Astrocyte (in vitro differentiated cells and primary cell): ENCODE results near the gene TREML2. TPM values are rescaled to one million over a fixed set of nuclear protein-coding genes. Genes with fewer than 3 reads are reported as not detected.

ENCODE experiments used
- DNase-seq: peaks from one replicate; pipeline ENCODE4 v3.0.0-alpha.2; 2010; ENCODE audit warnings: low read depth
- FAIRE-seq: peaks from 2 replicates; lab custom pipeline; 2011; peaks lifted over from hg19 to GRCh38; lab: Jason Lieb, UNC
- H2AFZ ChIP-seq: 2 replicates; pipeline ENCODE4 v1.6.0; 2012; ENCODE audit warnings: low read depth, low read length, inconsistent platforms
- H3K27ac ChIP-seq: 2 replicates; pipeline ENCODE4 v1.5.1; 2011; ENCODE audit warnings: low read depth, low read length, inconsistent platforms
- H3K27me3 ChIP-seq: 2 replicates; pipeline ENCODE4 v1.6.0; 2011; ENCODE audit warnings: low read length, inconsistent platforms; ENCODE audit not compliant: insufficient read depth
- H3K36me3 ChIP-seq: 2 replicates; pipeline ENCODE4 v1.5.1; 2011; ENCODE audit warnings: low read length, inconsistent platforms; ENCODE audit not compliant: insufficient read depth
- H3K4me1 ChIP-seq: 2 replicates; pipeline ENCODE4 v1.5.1; 2011; ENCODE audit warnings: low read length, inconsistent platforms; ENCODE audit not compliant: insufficient read depth
- H3K4me2 ChIP-seq: 2 replicates; pipeline ENCODE4 v1.6.0; 2012; ENCODE audit warnings: low read length, inconsistent platforms
- H3K4me3 ChIP-seq: 2 replicates; pipeline ENCODE4 v1.5.1; 2011; ENCODE audit warnings: low read depth, mild to moderate bottlenecking, low read length, inconsistent platforms; ENCODE audit not compliant: insufficient read depth
- H3K79me2 ChIP-seq: 2 replicates; pipeline ENCODE4 v1.6.0; 2012; ENCODE audit warnings: mild to moderate bottlenecking, low read length, inconsistent platforms; ENCODE audit not compliant: insufficient read depth
- H3K9ac ChIP-seq: 2 replicates; pipeline ENCODE4 v1.6.0; 2012; ENCODE audit warnings: mild to moderate bottlenecking, low read length, inconsistent platforms
- H3K9me3 ChIP-seq: 2 replicates; pipeline ENCODE4 v1.5.1; 2012; ENCODE audit warnings: low read depth, mild to moderate bottlenecking, low read length, inconsistent platforms; ENCODE audit not compliant: insufficient read depth
- H4K20me1 ChIP-seq: 2 replicates; pipeline ENCODE4 v1.6.0; 2012; ENCODE audit warnings: low read length, inconsistent platforms; ENCODE audit not compliant: insufficient read depth
- H3K27ac Mint-ChIP-seq: one replicate; pipeline ENCODE4 v1.8.0; 2021; ENCODE audit warnings: mild to moderate bottlenecking, mixed read lengths; ENCODE audit not compliant: unreplicated experiment
- H3K27me3 Mint-ChIP-seq: one replicate; pipeline ENCODE4 v1.8.0; 2021; ENCODE audit warnings: low read depth, mixed read lengths; ENCODE audit not compliant: unreplicated experiment
- H3K36me3 Mint-ChIP-seq: one replicate; pipeline ENCODE4 v1.8.0; 2021; ENCODE audit warnings: low read depth, mixed read lengths; ENCODE audit not compliant: unreplicated experiment
- H3K4me1 Mint-ChIP-seq: one replicate; pipeline ENCODE4 v1.8.0; 2021; ENCODE audit warnings: low read depth, mixed read lengths; ENCODE audit not compliant: unreplicated experiment
- H3K4me3 Mint-ChIP-seq: one replicate; pipeline ENCODE4 v1.8.0; 2021; ENCODE audit warnings: mild to moderate bottlenecking, moderate library complexity, mixed read lengths; ENCODE audit not compliant: unreplicated experiment
- H3K9me3 Mint-ChIP-seq: one replicate; pipeline ENCODE4 v1.8.0; 2021; ENCODE audit warnings: mild to moderate bottlenecking, mixed read lengths; ENCODE audit not compliant: unreplicated experiment
- EZH2 ChIP-seq: IDR thresholded peaks from 2 replicates; pipeline ENCODE4 v1.6.1; 2012; ENCODE audit warnings: mild to moderate bottlenecking, low read length, inconsistent platforms; ENCODE audit not compliant: insufficient read depth
- total RNA-seq: library from RNA; stranded (reverse); gene quantifications from 2 replicates; pipeline ENCODE4 v1.2.1, GENCODE V29; 2021
- TF ChIP-seq, protein P1 (sequence below): IDR thresholded peaks from 2 replicates; pipeline ENCODE4 v1.5.1; 2011; ENCODE audit warnings: low read depth, mild to moderate bottlenecking, inconsistent platforms, low read length, moderate library complexity; ENCODE audit not compliant: insufficient read depth

The TREML2 gene
- total RNA-seq, 1 donor from 2014 or later: not detected

- no peak for DNase-seq
- no peak overlapping the region for H3K4me3 Mint-ChIP-seq
- Histone ChIP-seq H3K36me3 (no peaks in the 10 kb centered on the region), H3K4me3 (no peak overlapping the region), H3K9ac (no peak overlapping the region), H3K9me3 (peaks cover 1% of the 10 kb centered on the region), H3K79me2 (no peaks in the 10 kb centered on the region), H3K27ac (no peak overlapping the region), H3K4me1 (no peaks in the 10 kb centered on the region), H2AFZ (no peak overlapping the region), H3K4me2 (no peak overlapping the region), H3K27me3 (no peaks in the 10 kb centered on the region), H4K20me1 (no peaks in the 10 kb centered on the region)
- peaks cover 2% of the 10 kb centered on the region for H3K36me3 Mint-ChIP-seq
- H3K4me1 Mint-ChIP-seq: no peaks in the 10 kb centered on the region
- no peak overlapping the region for H3K27ac Mint-ChIP-seq
- no peak for FAIRE-seq
- H3K9me3 Mint-ChIP-seq: peaks cover 16% of the 10 kb centered on the region
- TF ChIP-seq, protein P1, sequence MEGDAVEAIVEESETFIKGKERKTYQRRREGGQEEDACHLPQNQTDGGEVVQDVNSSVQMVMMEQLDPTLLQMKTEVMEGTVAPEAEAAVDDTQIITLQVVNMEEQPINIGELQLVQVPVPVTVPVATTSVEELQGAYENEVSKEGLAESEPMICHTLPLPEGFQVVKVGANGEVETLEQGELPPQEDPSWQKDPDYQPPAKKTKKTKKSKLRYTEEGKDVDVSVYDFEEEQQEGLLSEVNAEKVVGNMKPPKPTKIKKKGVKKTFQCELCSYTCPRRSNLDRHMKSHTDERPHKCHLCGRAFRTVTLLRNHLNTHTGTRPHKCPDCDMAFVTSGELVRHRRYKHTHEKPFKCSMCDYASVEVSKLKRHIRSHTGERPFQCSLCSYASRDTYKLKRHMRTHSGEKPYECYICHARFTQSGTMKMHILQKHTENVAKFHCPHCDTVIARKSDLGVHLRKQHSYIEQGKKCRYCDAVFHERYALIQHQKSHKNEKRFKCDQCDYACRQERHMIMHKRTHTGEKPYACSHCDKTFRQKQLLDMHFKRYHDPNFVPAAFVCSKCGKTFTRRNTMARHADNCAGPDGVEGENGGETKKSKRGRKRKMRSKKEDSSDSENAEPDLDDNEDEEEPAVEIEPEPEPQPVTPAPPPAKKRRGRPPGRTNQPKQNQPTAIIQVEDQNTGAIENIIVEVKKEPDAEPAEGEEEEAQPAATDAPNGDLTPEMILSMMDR: no peak
- TF ChIP-seq EZH2: no peak
- peaks cover 14% of the 10 kb centered on the region for H3K27me3 Mint-ChIP-seq
Measured at GRCh38 chr6:41209547-41210320, 8.8 kb upstream of the TREML2 start.

- H3K27me3 Mint-ChIP-seq: peaks cover 12% of the 10 kb centered on the region
- H3K4me1 Mint-ChIP-seq: no peaks in the 10 kb centered on the region
- peaks cover 2% of the 10 kb centered on the region for H3K36me3 Mint-ChIP-seq
- Histone ChIP-seq H3K4me3 (no peak overlapping the region), H3K27me3 (no peaks in the 10 kb centered on the region), H3K9ac (no peak overlapping the region), H3K36me3 (no peaks in the 10 kb centered on the region), H3K9me3 (no peaks in the 10 kb centered on the region), H3K4me2 (no peak overlapping the region), H3K27ac (no peak overlapping the region), H2AFZ (no peak overlapping the region), H3K79me2 (no peaks in the 10 kb centered on the region), H3K4me1 (no peaks in the 10 kb centered on the region), H4K20me1 (no peaks in the 10 kb centered on the region)
- DNase-seq: no peak
- H3K4me3 Mint-ChIP-seq: no peak overlapping the region
- TF ChIP-seq, protein P1: no peak
- no peak for TF ChIP-seq EZH2
- no peak for FAIRE-seq
- peaks cover 10% of the 10 kb centered on the region for H3K9me3 Mint-ChIP-seq
- H3K27ac Mint-ChIP-seq: no peak overlapping the region
Measured at GRCh38 chr6:41208439-41209106, 7.6 kb upstream of the TREML2 start.

DNA sequence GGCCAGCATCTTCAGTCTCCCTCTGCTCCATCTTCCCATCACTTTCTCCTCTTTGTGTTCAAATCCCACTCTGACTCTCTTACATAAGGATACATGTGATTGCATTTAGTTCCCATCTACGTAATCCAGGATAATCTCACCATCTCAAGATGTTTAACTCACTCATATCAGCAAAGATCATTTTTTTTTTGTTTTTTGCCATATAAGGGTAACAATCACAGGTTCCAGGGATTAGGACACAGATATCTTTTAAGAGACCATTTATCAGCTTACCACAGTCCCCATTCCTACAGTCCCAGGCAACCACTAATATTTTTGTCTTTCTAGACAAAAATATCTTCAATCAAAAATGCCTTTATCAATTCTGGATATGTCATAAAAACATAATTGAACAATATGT, 3.2 kb upstream of the TREML2 start:
- Mint-ChIP-seq H3K27me3 (peaks cover 2% of the 10 kb centered on the region), H3K9me3 (peaks cover 7% of the 10 kb centered on the region), H3K4me1 (peaks cover 13% of the 10 kb centered on the region), H3K27ac (no peak overlapping the region), H3K36me3 (peaks cover 2% of the 10 kb centered on the region), H3K4me3 (no peak overlapping the region)
- Histone ChIP-seq H3K4me1 (no peaks in the 10 kb centered on the region), H4K20me1 (no peaks in the 10 kb centered on the region), H2AFZ (no peak overlapping the region), H3K79me2 (no peaks in the 10 kb centered on the region), H3K27ac (no peak overlapping the region), H3K27me3 (no peaks in the 10 kb centered on the region), H3K9ac (no peak overlapping the region), H3K4me3 (no peak overlapping the region), H3K36me3 (no peaks in the 10 kb centered on the region), H3K4me2 (no peak overlapping the region), H3K9me3 (no peaks in the 10 kb centered on the region)
- TF ChIP-seq, protein P1: no peak
- TF ChIP-seq EZH2: no peak
- FAIRE-seq: no peak
- DNase-seq: no peak
